Measurements from ENCODE around the gene SH3BGRL2.

GRCh38 chr6:79704200-79704599, 73.1 kb downstream of the SH3BGRL2 start:
- TF ChIP-seq CTCF (IDR thresholded peaks at IDR 0.05; ENCODE audit: low read length) (no peak), EZH2 (optimal IDR thresholded peaks at IDR 0.05; ENCODE audit: low read depth, low read length) (no peak)

Measured in MM.1S (cell line).